HepG2 (cell line): Measurements from ENCODE around the gene ZFP64. TPM values are rescaled to one million over a fixed set of nuclear protein-coding genes. Genes with fewer than 3 reads are reported as not detected.

Source experiments
- AHDC1 ChIP-seq: sonication (generic); formaldehyde crosslinking; IDR thresholded peaks from 2 replicates; pipeline ENCODE4 v1.5.1; 2020; ENCODE audit warnings: mild to moderate bottlenecking, missing genetic modification reagents, borderline replicate concordance
- ATF1 ChIP-seq: IDR thresholded peaks from 2 replicates; pipeline ENCODE4 v1.6.1; 2016; ENCODE audit warnings: mild to moderate bottlenecking, control low read depth
- NR2F1 ChIP-seq, 2 experiments: fragments of 450-650 bp in 1 of 2; formaldehyde crosslinking in 1 of 2; IDR thresholded peaks; 2 replicates each; pipeline versions ENCODE4 v1.5.0 to v1.6.1; 2016 to 2020; ENCODE audit warnings: mild to moderate bottlenecking in 1 of 2, missing compliant biosample characterization in 1 of 2, missing genetic modification reagents in 1 of 2, moderate library complexity in 1 of 2
- POGK ChIP-seq: sonication (generic); formaldehyde crosslinking; conservative IDR thresholded peaks from 2 replicates; pipeline ENCODE4 v1.8.0; 2022; ENCODE audit warnings: mild to moderate bottlenecking, moderate library complexity, missing genetic modification reagents
- SOX6 ChIP-seq, 2 experiments: fragments of 450-650 bp in 1 of 2; sonication (generic) in 1 of 2; formaldehyde crosslinking in 1 of 2; IDR thresholded peaks; 2 replicates each; pipeline versions ENCODE4 v1.4.0 to v1.6.1; 2017 to 2020; ENCODE audit warnings: antibody characterized with exemption in 1 of 2, mild to moderate bottlenecking in 1 of 2, missing genetic modification reagents in 1 of 2
- ZNF552 ChIP-seq: sonication (generic); formaldehyde crosslinking; IDR thresholded peaks from 2 replicates; pipeline ENCODE4 v1.9.0; 2022; ENCODE audit warnings: missing genetic modification reagents, mild to moderate bottlenecking, borderline replicate concordance
- ZNF564 ChIP-seq: sonication (generic); formaldehyde crosslinking; IDR thresholded peaks from 2 replicates; pipeline ENCODE4 v1.8.1; 2023; ENCODE audit warnings: mild to moderate bottlenecking, missing genetic modification reagents
- ZSCAN12 ChIP-seq: sonication (generic); formaldehyde crosslinking; IDR thresholded peaks from 2 replicates; pipeline ENCODE4 v1.9.0; 2021; ENCODE audit warnings: mild to moderate bottlenecking, missing genetic modification reagents
- polyA plus RNA-seq, 8 experiments: library from polyadenylated mRNA; depleted of rRNA in 3 of 8; stranded (reverse) in 7 of 8; unstranded in 1 of 8; fragments of >200 nt; fragmentation: Illumina TruSeq in 4 of 8; extraction: Trizol in 4 of 8; gene quantifications; 2 replicates each; pipeline versions ENCODE4 v1.2.1 to v1.2.3, GENCODE V29; 2011 to 2016; ENCODE audit warnings: low read depth in 4 of 8, missing spikeins in 1 of 8, mixed read lengths in 1 of 8; ENCODE audit not compliant: insufficient read depth in 1 of 8
- total RNA-seq, 5 experiments: library from RNA; depleted of rRNA; stranded (reverse); fragments of >200 nt; fragmentation: Illumina TruSeq; extraction: Trizol; gene quantifications; 2 replicates each; pipeline ENCODE4 v1.2.3, GENCODE V29; 2016; ENCODE audit warnings: low read depth in 1 of 5
- TF ChIP-seq, protein P1 (sequence below): sonication (generic); formaldehyde crosslinking; IDR thresholded peaks from 2 replicates; pipeline ENCODE4 v1.5.0; 2020; ENCODE audit warnings: mild to moderate bottlenecking, missing genetic modification reagents, moderate library complexity
- TF ChIP-seq, protein P2 (sequence below), 2 experiments: sonication (generic) in 1 of 2; formaldehyde crosslinking in 1 of 2; IDR thresholded peaks; 2 replicates each; pipeline versions ENCODE4 v1.6.1 to v1.9.0; 2014 to 2022; ENCODE audit warnings: antibody characterized with exemption in 1 of 2, borderline replicate concordance in 1 of 2, inconsistent platforms in 1 of 2, low read depth in 1 of 2, missing genetic modification reagents in 1 of 2

The ZFP64 gene
- total and polyA plus RNA-seq, 2 of the 13 experiments (the other 11 are each of a cell fraction or from before 2014, with no cell fraction given) = 12.0 to 24.3 TPM

GRCh38 chr20:52191132-52191915 lies at the start of gene ZFP64 (continued):
- TF ChIP-seq AHDC1 (CRISPR knock-in tag) (peak; percentile 60; the same call in 1 of the 2 replicates), ZNF552 (no peak; the same call in 1 of the 2 replicates), POGK (CRISPR knock-in tag) (peak; percentile 91), ZNF564 (CRISPR knock-in tag) (peak; percentile 93), ZSCAN12 (CRISPR knock-in tag) (no peak), ATF1 (CRISPR knock-in tag) (no peak), NR2F1 (CRISPR knock-in tag; IDR thresholded peaks at IDR 0.05) (peak in 1 of 2 experiments; percentile 16; a peak in 1 of 4 replicates), SOX6 (IDR thresholded peaks at IDR 0.05) (no peak), SOX6 (CRISPR knock-in tag; IDR thresholded peaks at IDR 0.05) (0 out of 2 replicates have a peak, but pooled peaks have one; percentile 11)
- TF ChIP-seq, protein P1, sequence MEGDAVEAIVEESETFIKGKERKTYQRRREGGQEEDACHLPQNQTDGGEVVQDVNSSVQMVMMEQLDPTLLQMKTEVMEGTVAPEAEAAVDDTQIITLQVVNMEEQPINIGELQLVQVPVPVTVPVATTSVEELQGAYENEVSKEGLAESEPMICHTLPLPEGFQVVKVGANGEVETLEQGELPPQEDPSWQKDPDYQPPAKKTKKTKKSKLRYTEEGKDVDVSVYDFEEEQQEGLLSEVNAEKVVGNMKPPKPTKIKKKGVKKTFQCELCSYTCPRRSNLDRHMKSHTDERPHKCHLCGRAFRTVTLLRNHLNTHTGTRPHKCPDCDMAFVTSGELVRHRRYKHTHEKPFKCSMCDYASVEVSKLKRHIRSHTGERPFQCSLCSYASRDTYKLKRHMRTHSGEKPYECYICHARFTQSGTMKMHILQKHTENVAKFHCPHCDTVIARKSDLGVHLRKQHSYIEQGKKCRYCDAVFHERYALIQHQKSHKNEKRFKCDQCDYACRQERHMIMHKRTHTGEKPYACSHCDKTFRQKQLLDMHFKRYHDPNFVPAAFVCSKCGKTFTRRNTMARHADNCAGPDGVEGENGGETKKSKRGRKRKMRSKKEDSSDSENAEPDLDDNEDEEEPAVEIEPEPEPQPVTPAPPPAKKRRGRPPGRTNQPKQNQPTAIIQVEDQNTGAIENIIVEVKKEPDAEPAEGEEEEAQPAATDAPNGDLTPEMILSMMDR (CRISPR knock-in tag) = peak; percentile 90
- TF ChIP-seq, protein P2, sequence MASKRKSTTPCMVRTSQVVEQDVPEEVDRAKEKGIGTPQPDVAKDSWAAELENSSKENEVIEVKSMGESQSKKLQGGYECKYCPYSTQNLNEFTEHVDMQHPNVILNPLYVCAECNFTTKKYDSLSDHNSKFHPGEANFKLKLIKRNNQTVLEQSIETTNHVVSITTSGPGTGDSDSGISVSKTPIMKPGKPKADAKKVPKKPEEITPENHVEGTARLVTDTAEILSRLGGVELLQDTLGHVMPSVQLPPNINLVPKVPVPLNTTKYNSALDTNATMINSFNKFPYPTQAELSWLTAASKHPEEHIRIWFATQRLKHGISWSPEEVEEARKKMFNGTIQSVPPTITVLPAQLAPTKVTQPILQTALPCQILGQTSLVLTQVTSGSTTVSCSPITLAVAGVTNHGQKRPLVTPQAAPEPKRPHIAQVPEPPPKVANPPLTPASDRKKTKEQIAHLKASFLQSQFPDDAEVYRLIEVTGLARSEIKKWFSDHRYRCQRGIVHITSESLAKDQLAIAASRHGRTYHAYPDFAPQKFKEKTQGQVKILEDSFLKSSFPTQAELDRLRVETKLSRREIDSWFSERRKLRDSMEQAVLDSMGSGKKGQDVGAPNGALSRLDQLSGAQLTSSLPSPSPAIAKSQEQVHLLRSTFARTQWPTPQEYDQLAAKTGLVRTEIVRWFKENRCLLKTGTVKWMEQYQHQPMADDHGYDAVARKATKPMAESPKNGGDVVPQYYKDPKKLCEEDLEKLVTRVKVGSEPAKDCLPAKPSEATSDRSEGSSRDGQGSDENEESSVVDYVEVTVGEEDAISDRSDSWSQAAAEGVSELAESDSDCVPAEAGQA (IDR thresholded peaks at IDR 0.05; ENCODE audit: low read depth) = no peak
- TF ChIP-seq, protein P2 (CRISPR knock-in tag; IDR thresholded peaks at IDR 0.05; ENCODE audit: borderline replicate concordance) = peak; percentile 58
